ENCODE measurements around the gene TCF19.

DNA sequence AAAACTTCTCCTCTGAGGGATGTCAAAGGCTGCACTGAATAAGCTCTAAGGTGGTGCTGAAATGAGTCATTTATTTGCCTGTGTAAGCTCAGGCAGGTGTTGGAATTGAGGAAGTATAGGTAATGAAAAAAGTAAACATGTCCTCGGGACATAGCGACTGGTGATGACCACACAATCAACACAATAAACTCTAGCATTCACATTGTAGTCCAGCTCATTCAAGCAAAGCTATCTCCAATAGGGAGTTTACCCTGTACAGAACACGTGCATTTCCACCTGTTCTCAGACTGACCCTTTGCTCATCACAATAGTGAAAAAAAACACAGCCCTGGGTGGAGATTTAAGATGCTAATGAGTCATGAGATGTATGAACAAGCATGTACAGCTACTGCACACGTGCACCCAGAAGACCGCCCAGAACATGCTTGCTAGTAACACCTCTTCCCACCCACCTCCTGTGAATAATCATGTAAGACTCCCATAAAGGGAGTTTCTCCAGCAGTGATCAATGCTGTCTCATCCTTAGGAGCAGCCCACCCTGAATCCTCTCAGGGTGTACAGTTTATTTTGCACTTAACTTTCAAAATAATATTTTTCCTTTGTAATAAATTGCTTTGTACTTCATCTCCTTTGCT, 45.1 kb downstream of the TCF19 start:
- TF ChIP-seq, protein P1, sequence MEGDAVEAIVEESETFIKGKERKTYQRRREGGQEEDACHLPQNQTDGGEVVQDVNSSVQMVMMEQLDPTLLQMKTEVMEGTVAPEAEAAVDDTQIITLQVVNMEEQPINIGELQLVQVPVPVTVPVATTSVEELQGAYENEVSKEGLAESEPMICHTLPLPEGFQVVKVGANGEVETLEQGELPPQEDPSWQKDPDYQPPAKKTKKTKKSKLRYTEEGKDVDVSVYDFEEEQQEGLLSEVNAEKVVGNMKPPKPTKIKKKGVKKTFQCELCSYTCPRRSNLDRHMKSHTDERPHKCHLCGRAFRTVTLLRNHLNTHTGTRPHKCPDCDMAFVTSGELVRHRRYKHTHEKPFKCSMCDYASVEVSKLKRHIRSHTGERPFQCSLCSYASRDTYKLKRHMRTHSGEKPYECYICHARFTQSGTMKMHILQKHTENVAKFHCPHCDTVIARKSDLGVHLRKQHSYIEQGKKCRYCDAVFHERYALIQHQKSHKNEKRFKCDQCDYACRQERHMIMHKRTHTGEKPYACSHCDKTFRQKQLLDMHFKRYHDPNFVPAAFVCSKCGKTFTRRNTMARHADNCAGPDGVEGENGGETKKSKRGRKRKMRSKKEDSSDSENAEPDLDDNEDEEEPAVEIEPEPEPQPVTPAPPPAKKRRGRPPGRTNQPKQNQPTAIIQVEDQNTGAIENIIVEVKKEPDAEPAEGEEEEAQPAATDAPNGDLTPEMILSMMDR (conservative IDR thresholded peaks at IDR 0.05; ENCODE audit: low read depth, low read length) = no peak
- no peak for TF ChIP-seq EZH2 (IDR thresholded peaks at IDR 0.05; ENCODE audit: borderline replicate concordance, low read depth, low read length, poor library complexity, severe bottlenecking)

All from A673 (cell line).